Tibial nerve (tissue), 4 donors: ENCODE results near the gene PROB1. TPM values are rescaled to one million over a fixed set of nuclear protein-coding genes. Genes with fewer than 3 reads are reported as not detected.

Experiments
- DNase-seq, 2 donors: peaks; one replicate each; pipeline ENCODE4 v3.0.0-alpha.2; 2019; ENCODE audit warnings: low spot score in 2 of 2
- H3K27ac ChIP-seq, 4 donors: fragments of 200-600 bp; sonication (generic) in 3 of 4; one replicate each; pipeline ENCODE4 v1.5.1; 2017 to 2019; ENCODE audit warnings: mild to moderate bottlenecking in 1 of 4
- H3K27me3 ChIP-seq, 2 donors: fragments of 200-600 bp; sonication (generic) in 1 of 2; one replicate each; pipeline versions ENCODE4 v1.5.1 to v1.6.0; 2017 to 2019
- H3K36me3 ChIP-seq, 3 donors: fragments of 200-600 bp; sonication (generic); one replicate each; pipeline ENCODE4 v1.5.1; 2018 to 2019
- H3K4me1 ChIP-seq, 4 donors: fragments of 200-600 bp; sonication (generic) in 3 of 4; one replicate each; pipeline ENCODE4 v1.5.1; 2017 to 2019
- H3K4me3 ChIP-seq, 4 donors: fragments of 200-600 bp; sonication (generic) in 3 of 4; one replicate each; pipeline ENCODE4 v1.5.1; 2017 to 2019; ENCODE audit warnings: mild to moderate bottlenecking in 1 of 4, moderate library complexity in 1 of 4
- H3K9me3 ChIP-seq, 4 donors: fragments of 200-600 bp; sonication (generic) in 3 of 4; one replicate each; pipeline ENCODE4 v1.5.1; 2017 to 2019
- EP300 ChIP-seq, 2 donors: sonication (generic); formaldehyde crosslinking; IDR thresholded peaks; one replicate each; pipeline ENCODE4 v1.6.1; 2017; ENCODE audit warnings: antibody characterized with exemption in 2 of 2, mild to moderate bottlenecking in 1 of 2
- POLR2A ChIP-seq, 2 donors: fragments of 450-650 bp; IDR thresholded peaks; one replicate each; pipeline ENCODE4 v1.6.1; 2017; ENCODE audit warnings: antibody characterized with exemption in 2 of 2, mild to moderate bottlenecking in 2 of 2, moderate library complexity in 2 of 2
- WGBS, 2 donors: methylation state at CpG; one replicate each; pipeline ENCODE4 v1.1.5; 2018; 5-methylcytosine and 5-hydroxymethylcytosine counted together
- total RNA-seq, 4 donors: library from RNA; depleted of rRNA; stranded (reverse); fragments of >200 nt; gene quantifications; one replicate each; pipeline ENCODE4 v1.1.0, GENCODE V29; 2016
- TF ChIP-seq, protein P1 (sequence below), 5 experiments: fragments of 200-600 bp in 3 of 5; fragments of 450-650 bp in 2 of 5; sonication (generic) in 3 of 5; IDR thresholded peaks; one replicate each; pipeline ENCODE4 v1.5.1; 2016 to 2019; ENCODE audit warnings: antibody characterized with exemption in 5 of 5, mild to moderate bottlenecking in 3 of 5, moderate library complexity in 2 of 5

PROB1 gene
- total RNA-seq, 4 donors from 2014 or later = 0.63 to 3.6 (median 1.3) TPM

DNA sequence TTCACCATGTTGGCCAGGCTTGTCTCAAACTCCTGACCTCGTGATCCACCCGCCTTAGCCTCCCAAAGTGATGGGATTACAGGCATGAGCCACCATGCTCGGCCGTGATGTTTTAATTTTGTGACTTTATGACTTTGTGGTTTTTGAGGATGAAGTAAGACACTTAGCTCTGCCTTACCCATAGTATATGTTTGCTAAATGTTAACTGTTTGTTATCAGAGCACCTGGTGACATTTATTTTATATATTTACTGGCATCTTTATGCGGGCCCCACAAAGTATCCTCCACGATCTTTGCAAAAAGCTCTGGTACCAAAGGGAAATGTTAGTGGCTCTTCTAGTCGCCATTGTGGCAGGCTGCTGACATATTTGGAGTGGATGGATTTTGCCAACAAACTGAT lies 18.5 kb downstream of the PROB1 start:
- no peak for TF ChIP-seq EP300 (IDR thresholded peaks at IDR 0.05)
- TF ChIP-seq POLR2A (IDR thresholded peaks at IDR 0.05) = no peak
- TF ChIP-seq, protein P1, sequence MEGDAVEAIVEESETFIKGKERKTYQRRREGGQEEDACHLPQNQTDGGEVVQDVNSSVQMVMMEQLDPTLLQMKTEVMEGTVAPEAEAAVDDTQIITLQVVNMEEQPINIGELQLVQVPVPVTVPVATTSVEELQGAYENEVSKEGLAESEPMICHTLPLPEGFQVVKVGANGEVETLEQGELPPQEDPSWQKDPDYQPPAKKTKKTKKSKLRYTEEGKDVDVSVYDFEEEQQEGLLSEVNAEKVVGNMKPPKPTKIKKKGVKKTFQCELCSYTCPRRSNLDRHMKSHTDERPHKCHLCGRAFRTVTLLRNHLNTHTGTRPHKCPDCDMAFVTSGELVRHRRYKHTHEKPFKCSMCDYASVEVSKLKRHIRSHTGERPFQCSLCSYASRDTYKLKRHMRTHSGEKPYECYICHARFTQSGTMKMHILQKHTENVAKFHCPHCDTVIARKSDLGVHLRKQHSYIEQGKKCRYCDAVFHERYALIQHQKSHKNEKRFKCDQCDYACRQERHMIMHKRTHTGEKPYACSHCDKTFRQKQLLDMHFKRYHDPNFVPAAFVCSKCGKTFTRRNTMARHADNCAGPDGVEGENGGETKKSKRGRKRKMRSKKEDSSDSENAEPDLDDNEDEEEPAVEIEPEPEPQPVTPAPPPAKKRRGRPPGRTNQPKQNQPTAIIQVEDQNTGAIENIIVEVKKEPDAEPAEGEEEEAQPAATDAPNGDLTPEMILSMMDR (IDR thresholded peaks at IDR 0.05) = no peak
- no peak overlapping the region for H3K4me3 ChIP-seq
- H3K9me3 ChIP-seq = no peaks in the 10 kb centered on the region
- H3K4me1 ChIP-seq = peaks cover 0 to 12% (median 2%) of the 10 kb centered on the region in 4 donors
- DNase-seq = no peak
- no peaks in the 10 kb centered on the region for H3K27me3 ChIP-seq
- H3K36me3 ChIP-seq = peaks cover 0 to 56% (median 0%) of the 10 kb centered on the region in 3 donors
- H3K27ac ChIP-seq = no peak overlapping the region
- 85 to 90% methylated on average over 7 of the region's 7 CpGs for WGBS, 2 donors

DNA sequence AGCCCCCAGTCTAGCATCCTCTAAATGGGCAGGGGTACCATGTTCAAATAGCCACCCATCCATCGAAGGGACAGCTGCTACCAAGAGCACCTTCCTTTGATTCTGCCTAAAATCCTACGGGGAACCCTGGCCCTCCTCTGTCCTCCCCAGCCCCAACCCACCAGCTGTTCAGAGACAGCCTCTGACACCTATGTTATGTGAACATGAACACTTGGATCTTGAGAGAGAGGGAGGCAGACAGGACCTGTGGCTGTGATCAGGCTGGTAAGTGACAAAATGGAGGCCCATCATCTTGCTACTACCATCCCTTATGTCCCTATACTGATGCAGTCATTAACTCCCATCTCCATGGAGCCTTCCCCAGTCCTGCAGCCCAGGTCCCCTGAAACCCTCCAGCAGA lies 20.0 kb downstream of the PROB1 start:
- peaks cover 0 to 12% (median 2%) of the 10 kb centered on the region in 4 donors for H3K4me1 ChIP-seq
- H3K4me3 ChIP-seq = no peak overlapping the region
- no peak for DNase-seq
- no peaks in the 10 kb centered on the region for H3K9me3 ChIP-seq
- no peak for TF ChIP-seq POLR2A (IDR thresholded peaks at IDR 0.05)
- TF ChIP-seq, protein P1 (IDR thresholded peaks at IDR 0.05) = no peak
- TF ChIP-seq EP300 (IDR thresholded peaks at IDR 0.05) = no peak
- H3K27ac ChIP-seq = no peak overlapping the region
- peaks cover 0 to 68% (median 4%) of the 10 kb centered on the region in 3 donors for H3K36me3 ChIP-seq
- H3K27me3 ChIP-seq = no peaks in the 10 kb centered on the region
- WGBS, 2 donors = 75 to 100% methylated on average over 2 of the region's 2 CpGs

DNA sequence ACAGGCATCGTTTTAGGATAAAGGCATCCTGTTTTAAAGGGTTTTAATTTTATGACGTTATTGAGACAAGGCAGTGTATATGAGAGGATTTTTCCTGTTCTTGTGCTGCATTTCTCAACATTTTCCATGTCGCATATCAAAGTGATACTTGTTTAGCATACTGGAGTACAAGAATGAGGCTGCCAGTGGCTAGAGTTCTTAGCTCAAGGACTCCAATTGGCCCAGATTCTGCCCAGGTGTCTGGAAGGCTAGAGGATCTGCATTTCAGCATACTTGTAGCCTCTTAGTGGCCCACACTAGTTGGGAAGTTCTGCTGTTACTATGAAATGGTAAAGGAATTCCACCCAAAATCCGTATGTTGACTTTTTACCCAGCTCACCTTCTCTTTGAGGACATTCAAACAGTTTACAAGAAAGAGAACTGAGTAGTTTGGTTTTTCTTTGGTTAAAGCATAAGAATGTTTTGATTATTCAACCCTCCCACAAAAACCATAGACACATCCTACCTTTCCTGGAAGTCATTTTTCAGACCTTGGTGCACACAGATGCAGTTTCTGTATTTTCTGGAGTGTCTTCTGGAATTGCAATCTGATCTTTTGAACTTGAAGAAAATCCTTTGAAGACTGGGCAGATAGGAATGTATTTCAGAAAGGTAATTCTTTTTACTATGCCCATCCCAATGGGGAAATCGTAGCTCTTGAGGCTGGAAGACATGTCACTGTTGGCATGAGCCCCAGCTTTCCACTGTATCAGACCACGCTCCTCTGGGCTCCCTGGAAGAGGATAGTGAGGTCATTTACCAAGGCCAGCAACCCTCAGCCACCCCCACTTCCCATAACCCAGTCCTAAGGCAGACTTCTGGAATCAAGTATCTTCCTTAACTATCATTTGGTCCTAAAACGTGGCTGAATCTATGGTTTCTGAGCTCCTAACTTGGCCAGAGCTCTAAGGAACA lies 23.1 kb downstream of the PROB1 start:
- no peak overlapping the region for H3K4me3 ChIP-seq
- H3K27me3 ChIP-seq = no peaks in the 10 kb centered on the region
- no peak for TF ChIP-seq EP300 (IDR thresholded peaks at IDR 0.05)
- TF ChIP-seq POLR2A (IDR thresholded peaks at IDR 0.05) = no peak
- TF ChIP-seq, protein P1 (IDR thresholded peaks at IDR 0.05) = no peak
- DNase-seq = no peak
- H3K36me3 ChIP-seq = peaks cover under 1 to 88% (median 4%) of the 10 kb centered on the region in 3 donors
- H3K9me3 ChIP-seq = no peaks in the 10 kb centered on the region
- 72 to 74% methylated on average over 7 of the region's 7 CpGs for WGBS, 2 donors
- H3K27ac ChIP-seq = no peak overlapping the region
- peaks cover 0 to 7% (median 2%) of the 10 kb centered on the region in 4 donors for H3K4me1 ChIP-seq

DNA sequence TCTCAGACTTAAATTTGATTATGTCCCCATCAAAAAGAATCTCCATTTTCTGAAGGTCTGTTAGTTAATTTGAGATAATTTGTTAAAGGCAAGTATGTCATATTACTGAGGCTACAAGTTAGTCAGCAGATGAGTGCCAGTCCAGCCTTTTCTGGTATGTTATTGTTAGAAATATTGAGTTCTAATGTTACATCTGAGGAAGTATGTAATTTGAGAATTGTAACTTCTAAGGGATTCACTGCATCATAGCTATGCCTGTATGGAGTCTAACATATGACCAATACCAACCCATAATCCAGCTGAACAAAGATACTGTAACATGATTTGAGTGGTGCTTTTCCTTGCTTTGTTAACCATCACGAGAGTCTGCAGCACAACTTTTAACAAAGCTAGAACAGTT lies 25.7 kb downstream of the PROB1 start:
- peaks cover 4 to 97% (median 8%) of the 10 kb centered on the region in 3 donors for H3K36me3 ChIP-seq

More for the DNA sequence above, 25.7 kb downstream of the PROB1 start:
- Histone ChIP-seq H3K9me3 (no peaks in the 10 kb centered on the region), H3K27me3 (no peaks in the 10 kb centered on the region), H3K4me3 (no peak overlapping the region), H3K4me1 (peaks cover 0 to 7% (median 2%) of the 10 kb centered on the region in 4 donors), H3K27ac (no peak overlapping the region)
- WGBS, 2 donors = 78 to 81% methylated on average over 1 of the region's 1 CpG
- TF ChIP-seq POLR2A (IDR thresholded peaks at IDR 0.05) = no peak
- TF ChIP-seq EP300 (IDR thresholded peaks at IDR 0.05) = no peak
- TF ChIP-seq, protein P1 (IDR thresholded peaks at IDR 0.05) = no peak
- DNase-seq = no peak
